ENCODE data around the gene DCP2. TPM values are rescaled to one million over a fixed set of nuclear protein-coding genes. Genes with fewer than 3 reads are reported as not detected.

Gene DCP2
- total RNA-seq, 4 donors from 2014 or later: 20.7 to 27.3 (median 22.1) TPM

DNA sequence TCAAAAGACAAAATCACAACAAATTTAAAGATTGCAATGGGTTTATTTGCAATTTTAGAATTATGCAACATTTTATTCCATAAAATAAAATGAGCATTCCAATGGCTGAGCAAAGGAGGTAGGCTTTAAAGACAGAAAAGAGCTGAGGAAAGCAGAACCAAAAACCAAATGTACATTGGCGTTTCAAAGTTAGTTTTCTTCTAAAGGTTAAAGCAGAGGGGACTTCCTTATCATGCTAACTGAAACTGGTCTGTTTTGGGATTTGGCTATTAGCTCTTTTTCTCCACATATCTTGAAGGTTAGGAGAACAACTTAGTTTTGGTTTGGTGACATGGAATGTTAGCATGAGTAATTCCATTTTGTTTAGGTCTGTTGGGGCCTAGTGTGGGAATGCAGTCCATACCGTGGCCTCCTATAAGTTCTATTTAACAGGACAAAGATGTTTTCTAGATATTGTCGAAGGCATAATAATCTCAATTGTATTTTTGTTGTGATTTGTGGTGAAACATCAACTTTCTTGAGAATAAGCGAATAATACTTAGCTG, 20.3 kb downstream of the DCP2 start:
- TF ChIP-seq CTCF (IDR thresholded peaks at IDR 0.05) (no peak), POLR2A (IDR thresholded peaks at IDR 0.05) (no peak)
- DNase-seq (ENCODE audit: low spot score in 2 of 2): no peak
- intact Hi-C loops (cut with DNase I; ENCODE audit: low total_unique reads): loop anchor here (5.0 to 10.0 kb wide), 2 partner anchors 518 to 610 kb away; partner anchors contain the start of gene YTHDC2
- H3K4me3 ChIP-seq (ENCODE audit: low read depth, poor library complexity, severe bottlenecking): no peak overlapping the region
- WGBS, 2 donors: 90% methylated on average over 4 of the region's 4 CpGs

GRCh38 chr5:112998296-112998695, 21.7 kb downstream of the DCP2 start:
- intact Hi-C loops (cut with DNase I; ENCODE audit: low total_unique reads): loop anchor here (5.0 to 10.0 kb wide), 2 partner anchors 517 to 609 kb away; partner anchors contain the start of gene YTHDC2
- DNase-seq (ENCODE audit: low spot score in 2 of 2): no peak
- TF ChIP-seq CTCF (IDR thresholded peaks at IDR 0.05) (no peak), POLR2A (IDR thresholded peaks at IDR 0.05) (no peak)
- WGBS, 2 donors: 88 to 93% methylated on average over 4 of the region's 4 CpGs
- H3K4me3 ChIP-seq (ENCODE audit: low read depth, poor library complexity, severe bottlenecking): no peak overlapping the region

DNA sequence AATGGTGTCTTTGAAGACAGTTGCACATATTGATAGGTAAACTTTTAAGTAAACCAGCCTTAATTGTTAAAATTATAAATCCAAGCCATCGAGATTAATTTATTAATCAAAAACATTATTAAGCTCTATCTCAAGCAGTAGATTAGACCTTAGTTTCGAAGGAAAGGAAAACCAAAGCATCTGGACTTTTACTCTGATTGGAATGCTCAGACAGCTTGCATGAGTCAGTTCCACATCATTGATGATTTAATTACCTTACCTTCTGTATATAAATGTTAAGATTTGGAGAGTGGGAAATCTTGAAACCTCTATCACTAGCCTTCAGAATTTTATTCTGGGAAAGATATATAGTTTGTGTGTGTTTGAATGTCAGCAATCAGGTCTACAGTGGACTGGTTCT, 23.9 kb downstream of the DCP2 start:
- WGBS, 2 donors: 93% methylated on average over 2 of the region's 2 CpGs
- H3K4me3 ChIP-seq (ENCODE audit: low read depth, poor library complexity, severe bottlenecking): no peak overlapping the region
- TF ChIP-seq CTCF (IDR thresholded peaks at IDR 0.05) (no peak), POLR2A (IDR thresholded peaks at IDR 0.05) (no peak)
- no peak for DNase-seq (ENCODE audit: low spot score in 2 of 2)
- intact Hi-C loops (cut with DNase I; ENCODE audit: low total_unique reads): no loop called here

DNA sequence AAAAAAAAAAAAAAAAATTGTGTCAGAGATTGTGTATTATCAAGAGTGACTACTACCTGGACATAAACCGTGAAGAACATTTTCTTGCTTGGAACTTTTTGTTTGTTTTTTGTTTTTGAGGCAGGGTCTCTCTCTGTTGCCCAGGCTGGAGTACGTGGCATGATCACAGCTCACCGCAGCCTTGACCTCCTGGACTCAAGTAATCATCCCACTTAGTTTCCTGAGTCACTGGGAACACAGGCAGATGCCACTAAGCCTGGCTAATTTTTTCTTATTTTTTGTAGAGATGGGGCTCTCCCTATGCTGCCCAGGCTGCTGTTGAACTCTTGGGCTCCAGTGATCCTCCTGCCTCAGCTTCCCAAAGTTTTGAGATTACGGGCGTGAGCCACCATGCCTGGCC, 25.8 kb downstream of the DCP2 start:
- intact Hi-C loops (cut with DNase I; ENCODE audit: low total_unique reads): no loop called here
- DNase-seq (ENCODE audit: low spot score in 2 of 2): no peak
- no peak overlapping the region for H3K4me3 ChIP-seq (ENCODE audit: low read depth, poor library complexity, severe bottlenecking)
- WGBS, 2 donors: 95 to 97% methylated on average over 5 of the region's 5 CpGs
- TF ChIP-seq POLR2A (IDR thresholded peaks at IDR 0.05): no peak
- TF ChIP-seq CTCF (IDR thresholded peaks at IDR 0.05): no peak

DNA sequence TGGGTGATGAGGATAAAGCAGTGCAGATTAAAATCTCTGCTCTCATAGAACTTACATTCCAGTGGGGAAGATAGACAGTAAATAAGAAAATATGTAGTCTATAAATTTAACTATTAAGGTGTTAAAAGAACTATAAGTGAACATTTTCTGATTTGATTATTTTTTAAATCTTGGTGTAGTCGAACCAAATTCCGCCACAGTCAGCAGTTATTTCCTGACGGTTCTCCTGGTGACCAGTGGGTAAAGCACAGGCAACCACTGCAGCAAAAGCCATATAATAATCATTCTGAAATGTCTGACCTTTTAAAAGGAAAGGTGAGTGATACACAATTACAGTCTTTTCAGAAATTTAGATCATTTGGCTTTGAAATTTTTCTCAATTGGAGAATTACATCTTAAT, 27.2 kb downstream of the DCP2 start:
- WGBS, 2 donors: 77 to 85% methylated on average over 3 of the region's 3 CpGs
- TF ChIP-seq CTCF (IDR thresholded peaks at IDR 0.05) (no peak), POLR2A (IDR thresholded peaks at IDR 0.05) (no peak)
- H3K4me3 ChIP-seq (ENCODE audit: low read depth, poor library complexity, severe bottlenecking): no peak overlapping the region
- DNase-seq (ENCODE audit: low spot score in 2 of 2): no peak
- intact Hi-C loops (cut with DNase I; ENCODE audit: low total_unique reads): no loop called here

DNA sequence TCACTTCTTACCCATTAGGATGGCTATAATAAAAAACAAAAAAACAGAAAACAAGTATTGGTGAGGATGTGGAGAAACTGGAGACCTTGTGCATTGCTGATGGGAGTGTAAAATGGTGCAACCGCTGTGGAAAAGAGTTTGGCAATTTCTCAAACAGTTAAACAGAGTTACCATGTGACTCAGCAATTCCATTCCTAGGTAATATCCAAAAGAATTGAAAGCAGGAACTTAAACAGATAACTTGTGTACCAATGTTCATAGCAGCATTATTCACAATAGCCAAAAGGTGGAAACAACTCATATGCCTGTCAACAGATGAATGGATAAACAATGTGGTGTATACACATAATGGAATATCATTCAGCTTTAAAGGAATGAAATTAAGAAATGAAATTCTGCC, 28.9 kb downstream of the DCP2 start:
- DNase-seq (ENCODE audit: low spot score in 2 of 2): no peak
- intact Hi-C loops (cut with DNase I; ENCODE audit: low total_unique reads): no loop called here
- WGBS, 2 donors: 50 to 54% methylated on average over 1 of the region's 1 CpG
- H3K4me3 ChIP-seq (ENCODE audit: low read depth, poor library complexity, severe bottlenecking): no peak overlapping the region
- no peak for TF ChIP-seq POLR2A (IDR thresholded peaks at IDR 0.05)
- no peak for TF ChIP-seq CTCF (IDR thresholded peaks at IDR 0.05)

Measured in lower leg skin (tissue), 4 donors.